OCI-LY3 (cell line): ENCODE results near the gene AGPAT3.

Experiments used
- H2AFZ ChIP-seq: fragments of 200-600, 300-600 bp; shearing (Covaris generic); 2 replicates; pipeline ENCODE4 v1.6.0; 2014; ENCODE audit warnings: antibody characterized with exemption, low read depth, low read length
- H3K27ac ChIP-seq: fragments of 200-600, 300-600 bp; sonication (generic); 2 replicates; pipeline ENCODE4 v1.5.1; 2014; ENCODE audit warnings: mild to moderate bottlenecking, low read length, moderate library complexity, mixed read lengths
- H3K27me3 ChIP-seq: fragments of 200-600, 300-600 bp; sonication (generic); 2 replicates; pipeline ENCODE4 v1.6.1; 2014; ENCODE audit warnings: low read depth, low read length, mixed read lengths
- H3K36me3 ChIP-seq: fragments of 200-600, 300-600 bp; sonication (generic); replicated peaks from 2 replicates; pipeline ENCODE3; 2014; ENCODE audit warnings: low read depth, low read length, mixed read lengths
- H3K4me1 ChIP-seq: fragments of 300-600, 200-600 bp; sonication (generic); 2 replicates; pipeline ENCODE4 v1.6.1; 2014; ENCODE audit warnings: low read length, mixed read lengths
- H3K4me2 ChIP-seq: fragments of 200-600, 300-600 bp; sonication (generic); 2 replicates; pipeline ENCODE4 v1.6.1; 2014; ENCODE audit warnings: low read length, mixed read lengths
- H3K4me3 ChIP-seq: fragments of 300-600, 200-600 bp; sonication (generic); 2 replicates; pipeline ENCODE4 v1.5.1; 2014; ENCODE audit warnings: antibody characterized with exemption, mild to moderate bottlenecking, low read length, moderate library complexity
- H3K79me2 ChIP-seq: fragments of 300-600, 200-600 bp; shearing (Covaris generic); 2 replicates; pipeline ENCODE4 v1.6.1; 2014; ENCODE audit warnings: mild to moderate bottlenecking, low read length, mixed read lengths
- H3K9ac ChIP-seq: fragments of 300-600, 200-600 bp; shearing (Covaris generic); 2 replicates; pipeline ENCODE4 v1.6.0; 2014; ENCODE audit warnings: mild to moderate bottlenecking, low read length, moderate library complexity
- H3K9me3 ChIP-seq: fragments of 200-600, 300-600 bp; shearing (Covaris generic); 2 replicates; pipeline ENCODE4 v1.6.1; 2014; ENCODE audit warnings: low read length, mixed read lengths; ENCODE audit not compliant: insufficient read depth
- H4K20me1 ChIP-seq: fragments of 200-600, 300-600 bp; sonication (generic); 2 replicates; pipeline ENCODE4 v1.6.1; 2016; ENCODE audit warnings: low read length, mixed read lengths; ENCODE audit not compliant: insufficient read depth
- EZH2phosphoT487 ChIP-seq: fragments of 200-600 bp; shearing (Covaris generic); IDR thresholded peaks from 2 replicates; pipeline ENCODE4 v1.6.1; 2018; ENCODE audit warnings: antibody characterized with exemption, mixed run types, low read depth
- TF ChIP-seq, protein P1 (sequence below): fragments of 200-600, 300-600 bp; sonication (generic); IDR thresholded peaks from 2 replicates; pipeline ENCODE4 v1.5.1; 2014; ENCODE audit warnings: antibody characterized with exemption, low read length, low read depth

Gene AGPAT3

DNA sequence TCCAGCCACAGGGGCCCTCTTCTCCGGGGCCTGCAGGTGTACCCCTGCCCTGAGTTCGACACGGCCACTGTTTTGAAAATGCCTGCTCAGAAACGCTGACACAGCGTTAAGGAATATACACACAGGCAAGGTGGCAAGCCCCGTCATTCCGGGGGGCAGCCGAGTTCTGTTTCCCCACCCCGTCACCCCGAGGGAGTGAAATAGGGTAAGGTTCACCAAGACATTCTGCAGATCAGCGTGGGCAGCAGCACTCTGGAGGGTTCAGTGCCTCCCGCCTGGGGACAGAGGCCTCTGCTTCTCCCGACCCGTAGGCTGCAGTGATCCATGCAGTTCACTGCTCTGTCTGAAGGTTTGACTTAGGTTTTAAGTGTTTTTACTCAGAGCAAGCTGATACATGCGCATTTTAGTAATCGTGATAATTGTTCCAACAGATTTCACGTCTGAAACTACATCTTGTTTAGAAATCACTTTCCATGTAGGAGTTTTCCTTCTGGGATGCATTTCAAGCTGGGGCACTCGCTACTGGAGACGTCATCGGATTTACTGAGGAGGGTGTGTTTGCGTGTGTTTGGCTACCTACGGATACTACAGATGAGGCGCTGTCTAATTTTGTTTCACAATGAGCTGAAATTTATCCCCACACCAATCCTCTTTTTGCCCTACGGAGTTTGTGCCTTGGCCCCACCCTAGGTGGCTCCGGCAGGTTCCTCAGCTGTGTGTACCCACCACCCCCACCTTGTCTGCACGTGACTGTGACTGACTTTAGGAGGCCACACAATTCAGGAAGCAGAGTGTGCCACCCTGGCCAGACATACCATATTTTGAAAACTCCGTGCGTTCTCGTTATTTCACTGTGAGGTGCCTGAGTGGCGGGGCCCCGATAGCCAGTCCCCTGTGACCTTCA, 63.5 kb downstream of the AGPAT3 start:
- Histone ChIP-seq H3K27me3 (no peaks in the 10 kb centered on the region), H4K20me1 (peaks cover 12% of the 10 kb centered on the region), H3K4me2 (no peak overlapping the region), H3K9me3 (no peaks in the 10 kb centered on the region), H3K79me2 (peaks cover 36% of the 10 kb centered on the region), H3K4me3 (no peak overlapping the region), H3K36me3 (peaks cover 7% of the 10 kb centered on the region), H3K27ac (no peak overlapping the region), H3K9ac (no peak overlapping the region), H3K4me1 (no peaks in the 10 kb centered on the region), H2AFZ (no peak overlapping the region)
- TF ChIP-seq, protein P1, sequence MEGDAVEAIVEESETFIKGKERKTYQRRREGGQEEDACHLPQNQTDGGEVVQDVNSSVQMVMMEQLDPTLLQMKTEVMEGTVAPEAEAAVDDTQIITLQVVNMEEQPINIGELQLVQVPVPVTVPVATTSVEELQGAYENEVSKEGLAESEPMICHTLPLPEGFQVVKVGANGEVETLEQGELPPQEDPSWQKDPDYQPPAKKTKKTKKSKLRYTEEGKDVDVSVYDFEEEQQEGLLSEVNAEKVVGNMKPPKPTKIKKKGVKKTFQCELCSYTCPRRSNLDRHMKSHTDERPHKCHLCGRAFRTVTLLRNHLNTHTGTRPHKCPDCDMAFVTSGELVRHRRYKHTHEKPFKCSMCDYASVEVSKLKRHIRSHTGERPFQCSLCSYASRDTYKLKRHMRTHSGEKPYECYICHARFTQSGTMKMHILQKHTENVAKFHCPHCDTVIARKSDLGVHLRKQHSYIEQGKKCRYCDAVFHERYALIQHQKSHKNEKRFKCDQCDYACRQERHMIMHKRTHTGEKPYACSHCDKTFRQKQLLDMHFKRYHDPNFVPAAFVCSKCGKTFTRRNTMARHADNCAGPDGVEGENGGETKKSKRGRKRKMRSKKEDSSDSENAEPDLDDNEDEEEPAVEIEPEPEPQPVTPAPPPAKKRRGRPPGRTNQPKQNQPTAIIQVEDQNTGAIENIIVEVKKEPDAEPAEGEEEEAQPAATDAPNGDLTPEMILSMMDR, result no peak
- TF ChIP-seq EZH2phosphoT487, result no peak

DNA sequence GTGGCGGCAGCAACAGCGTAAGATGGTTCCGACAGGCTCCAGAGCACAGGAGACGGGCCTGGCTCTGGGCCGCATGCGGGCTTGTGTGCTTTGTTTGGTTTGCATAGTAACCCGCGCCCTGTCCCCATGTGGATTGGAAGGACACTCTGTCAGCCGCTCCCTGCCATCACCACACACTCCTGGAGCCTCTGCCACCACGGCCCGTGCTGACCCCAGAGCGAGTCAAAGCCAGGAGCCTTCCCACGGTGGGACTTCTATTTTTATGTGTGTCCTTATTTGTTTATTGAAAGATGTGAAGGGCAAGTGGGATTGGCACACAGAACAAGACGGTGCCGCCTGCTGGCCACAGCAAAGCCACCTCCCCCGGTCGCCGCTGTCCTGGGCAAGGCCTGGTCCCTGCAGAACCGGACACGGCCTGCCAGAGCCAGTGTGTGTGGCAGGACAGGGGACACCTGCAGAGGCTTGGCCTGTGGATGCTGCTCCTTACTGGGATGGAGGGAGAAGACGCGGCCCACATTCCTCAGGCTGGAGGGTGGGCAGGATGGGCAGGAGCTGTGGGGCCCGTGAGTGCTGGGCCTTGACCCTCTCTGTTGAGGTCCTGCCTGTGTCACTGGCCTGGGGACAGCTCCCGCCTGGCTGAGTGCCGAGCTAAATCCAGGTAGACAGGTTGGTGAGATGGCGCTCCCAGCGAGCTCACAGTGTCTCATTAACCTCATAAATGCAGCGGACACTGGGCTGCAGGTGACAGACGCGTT, 64.4 kb downstream of the AGPAT3 start:
- peaks cover 38% of the 10 kb centered on the region for H3K79me2 ChIP-seq
- H2AFZ ChIP-seq, result no peak overlapping the region
- TF ChIP-seq, protein P1, result no peak
- TF ChIP-seq EZH2phosphoT487, result no peak
- no peak overlapping the region for H3K4me2 ChIP-seq
- H3K4me3 ChIP-seq, result no peak overlapping the region
- no peak overlapping the region for H3K9ac ChIP-seq
- H3K4me1 ChIP-seq, result no peaks in the 10 kb centered on the region
- H3K27ac ChIP-seq, result no peak overlapping the region
- H4K20me1 ChIP-seq, result peaks cover 19% of the 10 kb centered on the region
- H3K36me3 ChIP-seq, result peaks cover 7% of the 10 kb centered on the region
- no peaks in the 10 kb centered on the region for H3K27me3 ChIP-seq
- no peaks in the 10 kb centered on the region for H3K9me3 ChIP-seq

DNA sequence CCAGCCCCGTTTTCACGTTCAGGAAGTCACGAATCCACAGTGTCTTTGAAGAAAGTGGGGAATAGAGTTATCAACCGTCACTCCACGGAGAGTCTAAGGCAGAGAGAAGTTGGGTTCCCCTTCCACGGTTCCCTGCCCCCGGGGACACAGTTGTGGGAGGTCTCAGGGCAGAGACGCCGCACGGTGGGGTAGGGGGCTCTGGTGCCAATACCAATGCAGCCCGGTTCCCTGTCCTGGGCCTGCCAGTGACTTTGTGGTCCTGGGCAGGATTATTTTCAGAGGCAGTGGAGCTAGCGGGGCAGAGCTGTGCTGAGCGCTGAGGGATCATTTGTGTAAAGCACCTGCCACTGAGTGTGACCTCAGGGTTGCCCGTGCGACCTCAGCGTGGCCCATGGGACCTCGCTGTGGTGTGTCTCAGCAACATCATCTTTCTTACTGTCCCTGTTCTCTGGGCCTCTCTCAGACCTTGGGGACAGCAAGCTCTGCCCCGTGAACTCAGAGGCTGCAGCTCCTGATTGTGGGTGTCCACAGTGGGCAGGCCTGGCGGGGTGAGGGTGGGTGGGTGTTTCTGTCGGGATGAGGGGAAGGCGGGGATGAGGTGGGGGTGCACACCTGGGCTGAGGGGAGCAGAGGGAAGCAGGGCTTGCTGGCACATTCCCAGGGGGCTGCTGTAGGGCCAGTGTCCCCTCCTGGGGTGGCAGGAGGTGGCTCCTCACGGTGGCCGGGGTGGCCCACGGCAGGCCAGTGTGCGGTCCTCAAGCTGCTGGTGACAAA, 65.2 kb downstream of the AGPAT3 start:
- Histone ChIP-seq H3K79me2 (peaks cover 38% of the 10 kb centered on the region), H3K9me3 (no peaks in the 10 kb centered on the region), H3K36me3 (peaks cover 7% of the 10 kb centered on the region), H3K27me3 (no peaks in the 10 kb centered on the region), H3K4me3 (no peak overlapping the region), H3K4me2 (no peak overlapping the region), H3K9ac (no peak overlapping the region), H3K27ac (no peak overlapping the region), H3K4me1 (no peaks in the 10 kb centered on the region), H4K20me1 (peaks cover 19% of the 10 kb centered on the region), H2AFZ (no peak overlapping the region)
- TF ChIP-seq, protein P1, result no peak
